H9 (cell line): ENCODE results near the gene INPP5B. TPM values are rescaled to one million over a fixed set of nuclear protein-coding genes. Genes with fewer than 3 reads are reported as not detected.

Experiments used
- DNase-seq: peaks from one replicate; pipeline ENCODE4 v3.0.0-alpha.2; 2017
- H2AFZ ChIP-seq: one replicate; pipeline ENCODE4 v1.6.1; 2013; ENCODE audit warnings: mild to moderate bottlenecking, low read length, control low read depth, moderate library complexity
- H2AK5ac ChIP-seq: 2 replicates; pipeline ENCODE4 v1.6.1; 2013; ENCODE audit warnings: low read length, control low read depth, mixed read lengths; ENCODE audit not compliant: insufficient read length
- H2BK120ac ChIP-seq: one replicate; pipeline ENCODE4 v1.6.1; 2013; ENCODE audit warnings: low read depth, mild to moderate bottlenecking, low read length, control low read depth, inconsistent platforms; ENCODE audit not compliant: poor library complexity, severe bottlenecking
- H2BK12ac ChIP-seq: 2 replicates; pipeline ENCODE4 v1.6.1; 2013; ENCODE audit warnings: low read length, control low read depth, mixed read lengths, low read depth; ENCODE audit not compliant: insufficient read length
- H2BK15ac ChIP-seq: 2 replicates; pipeline ENCODE4 v1.6.1; 2013; ENCODE audit warnings: low read depth, low read length, control low read depth
- H2BK20ac ChIP-seq: one replicate; pipeline ENCODE4 v1.6.1; 2013; ENCODE audit warnings: low read depth, mild to moderate bottlenecking, low read length, control low read depth, inconsistent platforms; ENCODE audit not compliant: poor library complexity, severe bottlenecking
- H2BK5ac ChIP-seq: 2 replicates; pipeline ENCODE4 v1.6.1; 2013; ENCODE audit warnings: low read length, control low read depth, mixed read lengths; ENCODE audit not compliant: insufficient read length
- H3K14ac ChIP-seq: 2 replicates; pipeline ENCODE4 v1.6.1; 2013; ENCODE audit warnings: low read length, control low read depth; ENCODE audit not compliant: insufficient read depth
- H3K18ac ChIP-seq: 2 replicates; pipeline ENCODE4 v1.6.1; 2013; ENCODE audit warnings: low read depth, mild to moderate bottlenecking, mixed read lengths, low read length, control low read depth; ENCODE audit not compliant: insufficient read length
- H3K23ac ChIP-seq: 2 replicates; pipeline ENCODE4 v1.6.1; 2013; ENCODE audit warnings: low read length, control low read depth, mixed read lengths, low read depth; ENCODE audit not compliant: insufficient read length
- H3K23me2 ChIP-seq: 2 replicates; pipeline ENCODE4 v1.6.1; 2013; ENCODE audit warnings: low read depth, mild to moderate bottlenecking, mixed read lengths, low read length, control low read depth; ENCODE audit not compliant: insufficient read length, poor library complexity, severe bottlenecking
- H3K27ac ChIP-seq: 2 replicates; pipeline ENCODE4 v1.5.1; 2013; ENCODE audit warnings: low read length, control low read depth, mixed read lengths, low read depth; ENCODE audit not compliant: insufficient read length
- H3K27me3 ChIP-seq: 2 replicates; pipeline ENCODE4 v1.6.1; 2013; ENCODE audit warnings: low read length, control low read depth, inconsistent platforms; ENCODE audit not compliant: insufficient read depth
- H3K4ac ChIP-seq: 2 replicates; pipeline ENCODE4 v1.6.1; 2013; ENCODE audit warnings: low read depth, mild to moderate bottlenecking, control low read depth, inconsistent platforms, low read length, moderate library complexity
- H3K4me1 ChIP-seq: 2 replicates; pipeline ENCODE4 v1.6.1; 2013; ENCODE audit warnings: low read length, control low read depth, inconsistent platforms; ENCODE audit not compliant: insufficient read depth
- H3K4me2 ChIP-seq: 2 replicates; pipeline ENCODE4 v1.6.1; 2013; ENCODE audit warnings: low read length, control low read depth, mixed read lengths; ENCODE audit not compliant: insufficient read length, insufficient read depth
- H3K56ac ChIP-seq: 2 replicates; pipeline ENCODE4 v1.6.1; 2013; ENCODE audit warnings: low read depth, mild to moderate bottlenecking, mixed read lengths, low read length, control low read depth; ENCODE audit not compliant: insufficient read length
- H3K79me1 ChIP-seq: 2 replicates; pipeline ENCODE4 v1.6.1; 2013; ENCODE audit warnings: low read depth, mild to moderate bottlenecking, moderate library complexity, low read length, control low read depth, inconsistent platforms; ENCODE audit not compliant: insufficient read depth, poor library complexity, severe bottlenecking
- H3K79me2 ChIP-seq: 2 replicates; pipeline ENCODE4 v1.6.1; 2013; ENCODE audit warnings: low read length, control low read depth, inconsistent platforms; ENCODE audit not compliant: insufficient read depth
- H3K9ac ChIP-seq: 2 replicates; pipeline ENCODE4 v1.6.1; 2013; ENCODE audit warnings: low read length, control low read depth, mixed read lengths; ENCODE audit not compliant: insufficient read length; ENCODE audit errors: extremely low read depth
- H3K9me3 ChIP-seq: one replicate; pipeline ENCODE4 v1.6.1; 2013; ENCODE audit warnings: low read depth, low read length, inconsistent platforms; ENCODE audit not compliant: control insufficient read depth
- H3T11ph ChIP-seq: one replicate; pipeline ENCODE4 v1.6.1; 2013; ENCODE audit warnings: mild to moderate bottlenecking, low read length, control low read depth, inconsistent platforms
- H4K20me1 ChIP-seq: one replicate; pipeline ENCODE4 v1.6.1; 2013; ENCODE audit not compliant: control insufficient read depth, insufficient read length, insufficient read depth
- H4K5ac ChIP-seq: 2 replicates; pipeline ENCODE4 v1.6.1; 2013; ENCODE audit warnings: low read depth, mild to moderate bottlenecking, mixed read lengths, low read length, control low read depth; ENCODE audit not compliant: insufficient read length
- H4K8ac ChIP-seq: replicated peaks from 2 replicates; pipeline ENCODE4 v1.6.1; 2013; ENCODE audit warnings: low read length, control low read depth, mixed read lengths, low read depth; ENCODE audit not compliant: insufficient read length
- H4K91ac ChIP-seq: 2 replicates; pipeline ENCODE4 v1.6.1; 2013; ENCODE audit warnings: low read depth, mild to moderate bottlenecking, moderate library complexity, mixed read lengths, low read length, control low read depth; ENCODE audit not compliant: insufficient read length
- H3K27ac Mint-ChIP-seq, 3 experiments: 2 replicates in 2 of 3; 3 replicates in 1 of 3; pipeline ENCODE4 v1.8.0; 2020 to 2021; ENCODE audit warnings: mixed read lengths in 3 of 3, mild to moderate bottlenecking in 1 of 3, moderate library complexity in 1 of 3
- H3K27me3 Mint-ChIP-seq: 2 replicates; pipeline ENCODE4 v1.8.0; 2021; ENCODE audit warnings: low read depth, mild to moderate bottlenecking, moderate library complexity, mixed read lengths
- H3K36me3 Mint-ChIP-seq, 3 experiments: 2 replicates in 2 of 3; 3 replicates in 1 of 3; pipeline ENCODE4 v1.8.0; 2020 to 2021; ENCODE audit warnings: low read depth in 3 of 3, mixed read lengths in 3 of 3; ENCODE audit not compliant: insufficient read depth in 1 of 3
- H3K4me1 Mint-ChIP-seq, 2 experiments: 2 replicates each; pipeline ENCODE4 v1.8.0; 2020; ENCODE audit warnings: mixed read lengths in 2 of 2
- H3K4me3 Mint-ChIP-seq, 2 experiments: 2 replicates in 1 of 2; 3 replicates in 1 of 2; pipeline ENCODE4 v1.8.0; 2020 to 2021; ENCODE audit warnings: mild to moderate bottlenecking in 2 of 2, mixed read lengths in 2 of 2, moderate library complexity in 1 of 2
- H3K9me3 Mint-ChIP-seq, 2 experiments: 2 replicates in 1 of 2; 3 replicates in 1 of 2; pipeline ENCODE4 v1.8.0; 2020; ENCODE audit warnings: mild to moderate bottlenecking in 2 of 2, mixed read lengths in 2 of 2, moderate library complexity in 1 of 2
- CTCF ChIP-seq: fragments of 200-600 bp; sonication (generic); conservative IDR thresholded peaks from 3 replicates; pipeline ENCODE4 v1.8.0; 2021; ENCODE audit warnings: antibody characterized with exemption, mild to moderate bottlenecking
- WGBS: extraction: QIAGEN DNeasy Blood & Tissue Kit; methylation state at CpG from one replicate; pipeline ENCODE4 v1.1.7; 2013; ENCODE audit warnings: missing lambda C conversion rate, low lambda C conversion rate, mixed read lengths; ENCODE audit not compliant: insufficient read length; ENCODE audit errors: extremely low coverage; 5-methylcytosine and 5-hydroxymethylcytosine counted together
- total RNA-seq: library from RNA; stranded (reverse); gene quantifications from 2 replicates; pipeline ENCODE4 v1.2.1, GENCODE V29; 2021

Gene INPP5B
- total RNA-seq, 1 experiment from 2014 or later, result 28.2 TPM

- Histone ChIP-seq H4K5ac (no peak overlapping the region), H3K4me1 (no peaks in the 10 kb centered on the region)
Measured at GRCh38 chr1:37983546-37983945, 36.7 kb upstream of the INPP5B start.

More at GRCh38 chr1:37983546-37983945, 36.7 kb upstream of the INPP5B start:
- Histone ChIP-seq H3K14ac (no peak overlapping the region), H3K4me2 (no peak overlapping the region), H3K56ac (no peak overlapping the region), H3K23me2 (no peaks in the 10 kb centered on the region), H2BK15ac (no peak overlapping the region), H3K9ac (no peak overlapping the region), H4K8ac (no peak overlapping the region), H3K4ac (no peak overlapping the region), H3K23ac (no peak overlapping the region), H3K79me1 (peaks cover 9% of the 10 kb centered on the region), H4K91ac (no peak overlapping the region), H3K18ac (no peak overlapping the region), H3K27me3 (no peaks in the 10 kb centered on the region), H3K9me3 (no peaks in the 10 kb centered on the region), H4K20me1 (no peaks in the 10 kb centered on the region), H3K27ac (no peak overlapping the region), H3T11ph (no peak overlapping the region), H2AK5ac (no peak overlapping the region), H2BK5ac (no peak overlapping the region), H2BK120ac (no peak overlapping the region), H3K79me2 (no peaks in the 10 kb centered on the region), H2AFZ (no peak overlapping the region), H2BK20ac (no peak overlapping the region), H2BK12ac (no peak overlapping the region)
- H3K27ac Mint-ChIP-seq, result no peak overlapping the region
- peaks cover 55 to 90% (median 86%) of the 10 kb centered on the region in 3 experiments for H3K36me3 Mint-ChIP-seq
- H3K4me3 Mint-ChIP-seq, result no peak overlapping the region
- peaks cover 5 to 9% of the 10 kb centered on the region in 2 experiments; a peak in 3 of 4 replicates for H3K4me1 Mint-ChIP-seq
- WGBS, result no CpG with 5 or more reads among the region's 2 CpGs
- no peaks in the 10 kb centered on the region for H3K27me3 Mint-ChIP-seq
- no peak for TF ChIP-seq CTCF
- H3K9me3 Mint-ChIP-seq, result no peaks in the 10 kb centered on the region
- no peak for DNase-seq
